Femur (tissue), 1 donor: ENCODE data around the gene INPP5E.
"Not testable (repeated sequence)": the region's sequence is repeated elsewhere in the genome, so short reads cannot be mapped to it uniquely, and the experiment has no call there.

Experiments used
- DNase-seq: peaks from one replicate; pipeline ENCODE4 v3.0.0-alpha.2; 2017

Gene INPP5E

GRCh38 chr9:136424750-136425362 is 14.8 kb downstream of the INPP5E start:
- DNase-seq: no peak

- DNase-seq: no peak
These were observed 16.1 kb downstream of the INPP5E start for GRCh38 chr9:136423432-136424146.

GRCh38 chr9:136422876-136423275 is 16.8 kb downstream of the INPP5E start:
- no peak for DNase-seq

DNA sequence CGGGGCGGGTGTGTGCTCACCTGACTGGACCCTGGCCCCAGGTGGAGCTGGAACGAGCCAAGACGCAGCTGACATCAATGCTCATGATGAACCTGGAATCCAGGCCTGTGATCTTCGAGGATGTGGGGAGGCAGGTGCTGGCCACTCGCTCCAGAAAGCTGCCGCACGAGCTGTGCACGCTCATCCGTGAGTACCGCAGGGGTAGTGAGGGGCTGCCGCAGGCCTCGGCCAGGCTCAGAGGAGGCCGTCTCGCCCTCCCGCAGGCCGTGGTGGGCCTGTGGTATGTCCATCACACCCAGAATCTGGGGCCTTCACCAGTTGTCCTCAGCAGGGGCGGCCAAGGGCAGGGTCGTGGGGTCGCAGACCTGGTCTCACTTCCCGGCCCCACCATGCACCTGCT is 17.9 kb downstream of the INPP5E start:
- no peak for DNase-seq

DNA sequence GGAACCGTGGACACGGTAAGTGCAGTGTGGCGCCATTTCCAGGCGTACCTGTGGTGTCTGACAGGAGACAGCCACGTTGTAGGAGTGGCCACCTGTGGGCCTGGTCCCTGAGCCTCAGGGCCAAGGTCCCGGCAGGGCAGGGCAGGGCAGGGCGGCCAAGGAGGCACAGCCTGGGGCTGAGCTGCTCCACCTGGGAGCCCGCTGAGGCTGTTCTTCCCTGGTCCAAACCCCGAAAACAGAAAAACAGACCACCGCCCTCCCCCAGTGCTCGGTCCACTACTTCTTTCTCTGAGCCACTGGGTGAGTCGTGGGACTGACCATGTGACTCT is 20.6 kb downstream of the INPP5E start:
- no peak for DNase-seq

DNA sequence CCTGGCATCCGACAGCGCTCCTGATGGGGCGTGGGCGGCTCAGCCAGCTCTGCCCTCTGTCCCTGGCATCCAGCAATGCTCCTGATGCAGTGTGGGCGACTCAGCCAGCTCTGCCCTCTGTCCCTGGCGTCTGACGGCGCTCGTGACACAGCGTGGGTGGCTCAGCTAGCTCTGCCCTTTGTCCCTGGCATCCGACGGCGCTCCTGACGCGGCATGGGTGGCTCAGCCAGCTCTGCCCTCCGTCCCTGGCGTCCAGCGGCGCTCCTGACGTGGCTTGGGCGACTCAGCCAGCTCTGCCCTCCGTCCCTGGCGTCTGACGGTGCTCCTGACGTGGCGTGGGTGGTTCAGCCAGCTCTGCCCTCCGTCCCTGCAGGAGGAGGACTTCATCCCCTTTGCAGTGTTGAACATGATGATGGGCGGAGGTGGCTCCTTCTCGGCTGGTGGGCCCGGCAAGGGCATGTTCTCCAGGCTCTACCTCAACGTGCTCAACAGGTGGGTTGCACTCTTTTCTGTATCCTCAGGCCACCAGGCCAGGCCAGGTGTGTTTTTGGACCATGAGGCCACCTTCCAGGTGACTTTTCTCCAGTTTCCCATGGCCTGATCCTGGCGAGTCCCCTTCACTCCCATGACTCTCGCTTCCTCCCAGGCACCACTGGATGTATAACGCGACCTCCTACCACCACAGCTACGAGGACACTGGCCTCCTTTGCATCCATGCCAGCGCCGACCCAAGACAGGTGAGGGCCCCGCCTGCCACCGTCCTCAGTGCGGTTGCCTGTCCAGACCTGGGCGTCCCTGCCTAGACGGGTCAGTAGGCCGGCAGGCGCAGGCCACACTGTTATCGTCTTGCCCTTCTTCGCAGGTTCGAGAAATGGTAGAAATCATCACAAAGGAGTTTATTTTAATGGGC is 21.2 kb downstream of the INPP5E start:
- DNase-seq: no peak

GRCh38 chr9:136416914-136417313 is 22.7 kb downstream of the INPP5E start:
- DNase-seq: no peak

GRCh38 chr9:136416427-136416826 is 23.2 kb downstream of the INPP5E start:
- DNase-seq: no peak

GRCh38 chr9:136412962-136413361 is 26.7 kb downstream of the INPP5E start:
- no peak for DNase-seq

DNA sequence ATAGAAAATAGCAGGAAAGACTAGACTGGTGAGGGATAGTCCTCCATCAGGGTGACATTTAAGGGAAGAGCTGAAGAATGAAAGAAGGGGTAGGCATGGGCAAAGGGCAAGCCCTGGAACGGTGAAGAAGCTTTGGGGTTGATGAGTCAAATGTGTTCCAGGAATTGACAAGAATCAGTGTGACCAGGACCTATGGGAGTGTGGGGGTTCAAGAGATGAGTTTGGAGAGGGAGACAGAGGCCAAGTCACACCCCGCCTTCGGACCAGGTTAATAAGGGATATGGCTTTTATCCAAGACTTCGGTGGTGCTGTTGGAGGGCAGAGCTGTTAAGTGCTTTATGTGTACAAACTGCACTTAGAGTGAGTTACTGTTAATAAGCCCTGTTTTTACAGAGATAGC is 28.3 kb downstream of the INPP5E start:
- no peak for DNase-seq

DNA sequence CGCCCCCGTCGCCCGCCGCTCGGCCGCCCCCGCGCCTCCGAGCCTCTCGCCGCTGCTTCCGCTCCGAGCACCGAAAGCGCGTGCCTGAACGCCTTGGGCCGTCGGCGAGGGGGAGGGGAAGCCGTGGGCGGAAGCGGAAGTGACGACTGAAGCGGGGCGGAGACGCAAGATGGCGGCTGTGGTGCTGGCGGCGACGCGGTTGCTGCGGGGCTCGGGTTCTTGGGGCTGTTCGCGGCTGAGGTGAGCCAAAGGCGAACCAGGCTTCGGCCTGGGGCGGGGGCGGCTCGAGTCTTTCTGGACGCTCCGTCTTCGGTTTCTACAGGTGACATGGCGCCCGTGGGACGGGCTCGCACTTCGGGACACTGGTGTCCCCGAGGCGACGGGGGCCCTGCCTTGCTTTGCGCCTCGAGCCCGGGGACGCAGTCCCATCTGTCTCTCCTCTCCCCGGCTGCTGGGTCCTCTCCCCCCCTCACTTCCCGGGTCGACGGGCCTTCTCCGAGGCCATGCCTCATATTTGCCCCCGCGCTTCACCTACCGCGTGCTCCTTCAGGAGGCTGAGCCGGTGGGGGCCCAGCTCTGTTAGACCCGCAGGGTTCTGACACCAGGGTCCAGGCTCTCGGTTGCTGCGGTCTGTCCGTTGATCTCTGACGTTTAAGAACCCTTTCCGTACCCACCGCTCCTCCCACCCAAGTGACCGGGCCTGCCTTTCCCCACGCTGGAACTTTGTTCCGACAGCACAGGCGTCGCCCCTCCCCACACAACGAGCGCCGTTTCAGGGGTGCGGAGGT is 29.0 kb downstream of the INPP5E start, which contains the start of the genes ENTR1 and PMPCA:
TSS of gene ENTR1 (minus strand) at position 115 of the 788 bp plus-strand sequence. CDS start 217 bp downstream, outside the sequence.
TSS of gene PMPCA (plus strand) at position 159 of the 788 bp plus-strand sequence. CDS start at position 170, 11 bp downstream.
- DNase-seq: peak; percentile 95

- peak; percentile 45 for DNase-seq
These were observed 29.8 kb downstream of the INPP5E start for GRCh38 chr9:136409557-136410455.

- DNase-seq: no peak
These were observed 31.7 kb downstream of the INPP5E start for GRCh38 chr9:136407911-136408310.

GRCh38 chr9:136407061-136407460 is 32.6 kb downstream of the INPP5E start:
- not testable (repeated sequence) for DNase-seq

- DNase-seq: not testable (repeated sequence)
These were observed 33.7 kb downstream of the INPP5E start for GRCh38 chr9:136405904-136406303.

DNA sequence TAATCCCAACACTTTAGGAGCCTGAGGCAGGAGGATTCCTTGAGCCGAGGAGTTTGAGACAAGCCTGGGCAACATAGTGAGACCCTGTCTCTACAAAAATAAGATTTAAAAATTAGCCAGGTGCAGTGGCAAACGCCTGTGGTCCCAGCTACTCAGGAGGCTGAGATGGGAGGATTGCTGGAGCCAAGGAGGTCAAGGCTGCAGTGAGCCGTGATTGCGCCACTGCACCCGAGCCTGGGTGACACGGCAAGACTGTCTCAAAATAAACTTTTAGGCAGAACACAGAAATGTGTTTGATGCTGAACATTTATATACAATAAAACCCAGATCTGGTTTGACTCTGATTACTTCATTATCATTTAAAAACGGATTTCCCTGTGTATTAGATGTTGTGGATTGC is 34.2 kb downstream of the INPP5E start:
- no peak for DNase-seq

- no peak for DNase-seq
These were observed 34.9 kb downstream of the INPP5E start for GRCh38 chr9:136404801-136405136.

GRCh38 chr9:136403915-136404800 is 35.5 kb downstream of the INPP5E start:
- no peak for DNase-seq

- no peak for DNase-seq
These were observed 36.1 kb downstream of the INPP5E start for GRCh38 chr9:136403538-136403914.

- no peak for DNase-seq
These were observed 37.6 kb downstream of the INPP5E start for GRCh38 chr9:136402067-136402466.
